Measurements from ENCODE around the gene ABL2.
"Not testable (repeated sequence)": the region's sequence is repeated elsewhere in the genome, so short reads cannot be mapped to it uniquely, and the experiment has no call there.

Gene ABL2

DNA sequence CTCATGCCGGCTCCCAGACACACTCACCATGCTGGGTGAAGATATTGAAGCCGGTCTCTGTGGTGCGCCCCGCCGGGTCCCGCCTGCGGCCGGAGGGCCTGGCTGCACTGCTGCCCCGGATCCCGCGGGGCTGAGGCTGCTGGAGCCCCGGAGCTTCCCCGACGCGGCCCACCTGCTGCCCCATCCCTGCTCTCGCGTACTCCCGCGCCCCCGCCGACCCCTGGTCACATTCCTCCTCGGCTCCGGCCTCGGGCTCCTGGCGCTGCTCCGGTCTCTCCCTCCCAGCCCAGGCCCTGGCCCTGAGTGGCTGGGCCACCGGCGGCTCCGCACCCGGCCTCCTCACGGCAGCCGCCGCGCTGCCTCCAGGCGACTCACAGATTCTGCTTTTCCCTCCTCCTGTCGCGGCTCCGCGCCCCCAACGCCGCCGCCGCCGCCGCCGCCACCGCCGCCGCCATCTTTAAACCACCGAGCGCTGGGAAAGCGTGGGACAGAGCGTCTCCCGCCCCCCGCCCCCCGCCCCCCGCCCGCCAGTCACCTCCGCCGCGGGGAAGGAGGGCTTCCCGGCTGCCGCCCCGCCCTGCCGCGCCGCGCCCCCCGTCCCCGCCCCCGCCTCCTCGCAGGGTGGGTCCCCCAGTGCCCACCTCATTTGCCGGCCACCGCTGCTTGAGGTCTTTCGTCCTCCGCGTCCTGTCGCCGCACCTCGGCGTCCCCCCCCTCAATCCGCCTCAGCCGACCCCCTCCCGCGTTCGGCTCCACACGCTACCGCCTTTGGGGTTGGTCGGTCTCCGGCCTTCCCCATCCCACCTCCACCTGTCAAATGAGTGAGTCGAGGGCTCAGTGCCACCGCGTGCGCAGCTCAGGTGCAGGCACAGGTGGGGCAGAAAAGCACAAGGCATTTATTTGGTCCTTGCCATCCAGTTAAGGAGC is at the start of gene ABL2:
Gene ABL2, minus strand, starts transcription at position 464 of the 927 bp plus-strand sequence. Its CDS starts 280 bp downstream, at position 184.
- DNase-seq = peak; percentile 48

DNA sequence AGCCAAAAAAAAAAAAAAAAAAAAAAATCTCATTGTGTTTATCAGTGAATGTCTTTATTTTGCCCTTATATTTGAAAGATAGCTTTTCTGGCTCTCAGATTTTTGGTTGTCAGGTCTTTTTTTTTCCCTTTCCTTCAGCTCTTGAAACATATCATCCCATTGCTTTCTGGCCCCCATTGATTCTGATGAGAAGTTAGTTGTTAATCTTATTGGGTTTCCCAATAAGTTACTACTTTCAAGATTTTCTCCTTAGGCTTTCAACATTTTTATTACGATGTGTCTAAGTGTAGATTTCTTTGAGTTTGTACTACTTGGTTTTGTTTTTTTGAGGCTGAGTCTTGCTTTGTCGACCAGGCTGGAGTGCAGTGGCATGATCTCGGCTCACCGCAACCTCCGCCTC is 49.4 kb upstream of the ABL2 start:
- DNase-seq = no peak

DNA sequence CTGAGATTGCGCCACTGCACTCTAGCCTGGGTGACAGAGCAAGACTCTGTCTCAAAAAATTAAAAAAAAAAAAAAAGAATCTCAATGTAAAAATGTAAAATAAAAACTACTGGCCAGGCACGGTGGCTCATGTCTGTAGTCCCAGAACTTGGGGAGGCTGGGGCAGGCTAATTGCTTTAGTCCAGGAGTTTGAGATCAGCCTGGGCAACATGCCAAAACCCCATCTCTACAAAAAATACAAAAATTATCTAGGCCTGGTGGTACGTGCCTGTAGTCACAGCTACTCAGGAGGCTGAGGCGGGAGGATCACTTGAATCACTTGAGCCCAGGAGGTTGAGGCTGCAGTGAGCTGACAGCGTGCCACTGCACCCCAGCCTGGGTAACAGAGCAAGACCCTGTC is 44.9 kb upstream of the ABL2 start:
- not testable (repeated sequence) for DNase-seq

DNA sequence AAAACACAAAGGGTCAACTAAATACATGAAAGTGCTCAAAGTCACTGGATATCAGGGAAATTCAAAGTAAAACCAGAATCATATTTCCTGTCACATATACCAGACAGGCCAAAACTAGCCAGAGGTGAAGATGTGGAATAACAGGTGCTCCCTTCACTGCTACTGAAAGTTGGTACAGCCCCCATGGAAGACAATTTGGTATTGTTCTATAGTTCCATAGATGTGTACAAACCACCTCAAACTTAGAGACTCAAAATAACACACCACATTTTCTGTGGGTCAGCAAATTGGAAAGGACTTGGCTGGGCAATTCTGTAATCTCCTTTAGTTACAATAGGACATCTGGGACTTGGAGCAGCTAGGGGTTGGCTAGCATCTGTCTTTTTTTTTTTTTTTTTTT is 39.6 kb upstream of the ABL2 start:
- DNase-seq = no peak

DNA sequence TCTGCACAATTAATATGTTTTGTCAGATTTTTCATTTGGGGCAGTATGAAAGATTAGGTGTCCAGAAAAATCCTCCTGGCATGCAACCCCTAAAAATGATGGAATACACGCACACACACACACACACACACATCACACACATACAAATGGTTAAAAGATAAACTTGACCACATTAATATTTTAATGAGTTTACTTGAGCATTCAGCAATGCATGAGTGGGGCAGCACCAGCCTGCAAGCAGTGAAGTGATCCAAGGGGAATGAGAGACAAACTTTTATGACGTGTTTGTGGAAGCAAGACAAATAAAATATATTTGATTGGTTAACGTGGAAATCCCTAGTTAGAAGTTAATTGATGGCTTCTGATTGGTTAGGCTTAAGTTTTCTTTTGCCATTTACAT is 35.0 kb upstream of the ABL2 start:
- DNase-seq = no peak

DNA sequence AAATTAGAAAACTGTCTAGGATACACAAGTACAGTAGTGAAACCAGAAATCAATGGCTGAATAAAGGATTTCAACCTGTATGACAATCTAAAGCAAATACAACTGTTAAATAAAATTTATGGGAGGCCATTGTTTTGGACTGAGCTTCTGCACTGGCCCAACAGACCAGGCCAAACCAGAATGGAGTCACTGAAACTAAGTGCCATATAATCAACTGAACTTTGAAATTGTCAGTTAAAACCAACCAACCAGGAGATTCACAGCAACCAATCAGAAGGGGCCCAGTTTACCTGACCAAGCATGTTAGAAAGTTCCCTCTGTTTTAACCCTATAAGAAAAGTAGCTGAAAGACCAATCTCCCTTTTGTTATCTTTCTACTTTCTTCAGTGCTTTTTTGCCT is 33.6 kb upstream of the ABL2 start:
- no peak for DNase-seq

DNA sequence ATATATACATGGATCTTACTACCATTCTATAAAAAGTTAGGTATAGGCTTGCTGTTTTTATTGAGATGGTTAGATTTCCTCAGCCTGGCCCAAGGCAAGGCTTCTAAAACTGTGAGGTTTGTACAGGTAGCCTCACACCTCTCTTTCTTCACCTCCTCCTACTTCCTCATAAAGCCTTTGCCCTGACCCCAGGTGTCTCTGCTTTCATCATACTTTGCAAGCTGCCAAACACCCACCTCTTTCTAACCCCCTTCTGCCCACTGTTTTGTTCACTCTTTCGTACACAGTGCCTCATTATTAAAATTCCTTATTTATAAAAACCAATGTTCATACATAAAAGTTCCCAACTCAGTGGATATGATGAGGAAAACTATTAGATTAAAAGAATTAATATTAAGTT is 32.7 kb upstream of the ABL2 start:
- DNase-seq = no peak

DNA sequence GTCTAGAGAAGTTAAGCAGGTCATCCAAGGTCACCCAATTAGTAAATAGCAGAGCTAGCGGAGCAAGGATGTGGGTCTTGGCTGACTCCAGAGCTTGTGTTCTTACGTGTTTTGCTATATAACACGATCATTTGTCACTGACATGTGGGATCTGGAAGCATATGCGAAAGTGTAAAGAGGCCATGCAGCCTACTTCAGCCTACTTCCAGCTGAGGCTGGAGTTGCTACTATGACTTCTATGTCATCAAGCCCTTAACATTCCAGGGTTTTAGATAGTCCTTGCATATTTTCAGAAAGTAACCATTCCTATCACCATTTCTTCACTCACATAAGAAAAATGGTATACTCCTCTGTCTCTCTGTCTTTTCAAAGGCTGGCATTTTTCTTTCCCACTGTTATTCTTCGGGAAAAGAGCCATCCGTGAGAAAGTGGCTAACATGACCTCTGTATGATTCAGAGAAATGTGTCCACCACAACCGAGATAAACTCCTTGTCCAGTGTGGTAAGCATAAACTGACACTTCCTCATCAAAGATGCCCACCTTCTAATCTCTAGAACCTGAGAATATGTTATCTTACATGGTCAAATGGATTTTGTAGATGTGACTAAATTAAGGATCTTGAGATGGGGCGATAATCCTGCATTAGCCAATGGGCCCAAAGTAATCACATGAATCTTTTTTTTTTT is 24.0 kb upstream of the ABL2 start:
- no peak for DNase-seq

DNA sequence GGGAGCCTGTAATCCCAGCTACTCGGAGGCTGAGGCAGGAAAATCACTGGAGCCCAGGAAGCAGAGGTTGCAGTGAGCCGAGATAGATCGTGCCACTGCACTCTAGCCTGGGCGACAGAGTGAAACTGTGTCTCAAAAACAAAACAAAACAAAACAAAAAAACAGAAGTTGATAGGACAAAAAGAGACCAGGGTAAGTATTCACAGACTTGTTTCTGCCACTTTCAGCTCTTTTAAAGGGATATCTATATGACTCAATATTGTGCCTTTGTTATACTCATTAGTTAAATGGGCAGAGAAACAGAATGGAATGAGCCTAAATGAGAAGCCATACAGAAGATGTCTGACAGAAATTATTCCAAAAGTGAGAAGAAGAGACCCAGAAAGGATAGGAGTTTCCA is 23.1 kb upstream of the ABL2 start:
- DNase-seq = no peak

DNA sequence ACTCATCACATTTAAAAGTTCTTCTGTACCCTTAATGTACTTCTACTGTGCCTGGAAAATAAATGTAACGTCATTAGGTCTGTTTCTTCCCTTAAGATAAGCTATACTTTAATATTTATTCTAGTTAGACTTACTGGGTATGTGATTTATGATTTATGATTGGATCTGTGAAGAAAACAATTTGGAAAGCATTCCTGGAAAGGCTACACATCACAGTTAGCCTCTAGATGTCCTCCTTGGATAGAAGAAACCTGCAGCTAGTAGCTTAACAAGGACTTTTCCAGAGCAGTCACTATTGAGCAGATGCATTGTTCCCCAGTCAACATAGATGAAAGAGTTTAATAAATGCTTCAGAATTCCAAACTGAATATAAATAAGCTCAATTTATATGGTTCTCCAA is 22.2 kb upstream of the ABL2 start:
- DNase-seq = no peak

DNA sequence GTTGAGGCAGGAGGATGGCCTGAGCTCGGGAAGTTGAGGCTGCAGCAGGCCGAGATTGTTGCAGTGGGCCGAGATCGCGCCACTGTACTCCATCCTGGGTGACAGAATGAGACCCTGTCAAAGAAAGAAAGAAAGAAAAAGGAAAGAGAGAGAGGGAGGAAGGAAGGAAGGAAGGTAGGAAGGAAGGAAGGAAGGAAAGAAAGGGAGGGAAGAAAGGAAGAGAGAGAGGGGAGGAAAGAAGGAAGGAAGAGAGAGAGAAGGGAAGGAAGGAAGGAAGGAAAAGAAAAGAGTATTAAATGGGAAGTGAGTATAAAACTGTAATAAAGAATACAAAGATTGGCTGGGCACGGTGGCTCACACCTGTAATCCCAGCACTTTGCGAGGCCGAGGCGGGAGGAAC is 18.4 kb upstream of the ABL2 start:
- no peak for DNase-seq

DNA sequence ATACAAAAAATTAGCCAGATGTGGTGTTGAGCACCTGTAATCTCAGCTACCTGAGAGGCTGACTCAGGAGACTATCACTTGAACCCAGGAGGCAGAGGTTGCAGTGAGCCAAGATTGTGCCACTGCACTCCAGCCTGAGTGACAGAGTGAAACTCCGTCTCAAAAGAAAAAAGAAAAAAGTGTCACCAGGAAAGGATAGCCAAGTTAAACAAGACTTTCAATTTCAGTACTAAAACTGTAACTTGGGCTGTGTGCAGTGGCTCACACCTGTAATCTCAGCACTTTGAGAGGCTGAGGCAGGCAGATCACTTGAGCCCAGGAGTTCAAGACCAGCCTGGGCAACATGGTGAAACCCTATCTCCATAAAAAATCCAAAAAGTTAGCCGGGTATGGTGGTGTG is 15.9 kb upstream of the ABL2 start:
- not testable (repeated sequence) for DNase-seq

DNA sequence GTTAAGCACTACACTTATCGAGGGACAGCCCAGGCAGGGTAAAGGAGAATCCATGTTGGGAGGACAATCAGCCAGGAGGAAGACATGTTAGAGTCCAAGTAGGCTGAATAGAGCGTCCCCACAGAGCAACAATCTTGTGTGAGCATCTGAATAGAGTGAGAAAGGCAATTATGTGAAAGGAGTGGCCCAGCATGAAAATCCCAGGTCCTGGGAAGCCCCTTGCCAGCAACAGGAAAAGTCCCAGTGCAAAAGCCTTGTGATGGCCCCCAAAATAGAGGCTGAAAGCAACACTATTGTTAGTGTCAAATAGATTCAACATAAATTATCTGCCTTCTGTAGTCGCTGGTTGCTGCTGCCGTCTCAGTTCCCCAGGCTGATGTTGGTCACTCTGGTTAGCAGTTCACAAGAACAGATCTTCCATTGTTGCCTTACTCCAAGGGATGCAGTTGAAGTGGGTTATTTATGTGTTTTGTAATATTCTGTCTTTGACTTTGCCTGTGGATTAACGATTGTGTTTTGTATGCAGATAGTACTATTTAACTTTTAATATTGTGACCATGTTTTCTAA is 12.1 kb upstream of the ABL2 start:
- no peak for DNase-seq

DNA sequence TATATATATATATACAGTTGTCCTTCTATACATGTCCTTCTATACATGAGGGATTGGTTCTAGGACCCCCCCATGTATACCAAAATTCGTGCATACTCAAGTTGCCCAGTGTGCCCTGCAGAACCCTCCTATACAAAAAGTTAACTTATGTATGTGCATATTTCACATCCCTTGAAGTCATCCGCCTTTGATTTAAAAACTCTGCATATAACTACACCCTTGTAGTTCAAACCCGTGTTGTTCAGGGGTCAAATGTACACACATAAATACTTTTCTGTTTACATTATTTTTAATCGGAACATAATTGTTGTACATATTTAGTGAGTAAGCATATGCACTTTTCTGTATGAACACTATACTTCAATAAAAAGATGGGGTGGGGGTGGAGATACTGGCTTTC is 7.7 kb upstream of the ABL2 start:
- DNase-seq = no peak

DNA sequence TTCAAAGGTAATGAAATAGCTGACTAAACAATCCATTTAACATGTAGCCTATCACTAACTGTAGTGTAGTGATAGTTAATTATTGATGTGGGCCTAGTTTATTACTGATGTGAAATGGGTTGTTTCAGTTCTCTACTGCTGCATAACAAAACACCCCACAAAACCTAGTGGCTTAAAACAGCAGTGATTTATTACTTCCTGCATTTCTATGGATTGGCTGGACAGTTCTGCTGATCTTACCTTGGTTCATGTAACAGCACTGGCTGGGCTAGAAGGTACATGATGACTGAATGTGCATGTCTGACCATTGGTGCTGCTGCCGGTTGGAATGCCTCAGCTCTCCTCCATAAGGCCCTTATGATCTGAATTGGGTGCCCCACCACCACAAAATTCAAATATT is 5.4 kb upstream of the ABL2 start:
- no peak for DNase-seq

DNA sequence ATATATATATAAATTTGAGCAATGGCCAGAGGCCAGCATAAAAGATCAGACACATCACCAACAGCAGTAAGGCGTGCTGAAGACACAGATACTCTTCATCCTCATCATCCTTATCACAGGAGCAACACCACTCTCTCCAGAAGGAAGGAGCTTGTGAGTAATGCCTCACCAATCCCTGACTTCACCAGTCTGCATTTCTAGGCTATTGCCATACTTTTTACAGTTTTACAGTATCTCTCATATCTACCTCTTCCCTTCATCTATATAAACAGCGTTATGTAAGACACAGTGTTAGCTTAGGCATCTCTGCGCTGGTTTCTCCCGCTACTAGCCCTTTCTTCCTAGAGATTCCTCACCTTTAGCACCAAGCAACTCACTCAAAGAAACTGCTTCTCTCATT is 2.4 kb upstream of the ABL2 start:
- no peak for DNase-seq

DNA sequence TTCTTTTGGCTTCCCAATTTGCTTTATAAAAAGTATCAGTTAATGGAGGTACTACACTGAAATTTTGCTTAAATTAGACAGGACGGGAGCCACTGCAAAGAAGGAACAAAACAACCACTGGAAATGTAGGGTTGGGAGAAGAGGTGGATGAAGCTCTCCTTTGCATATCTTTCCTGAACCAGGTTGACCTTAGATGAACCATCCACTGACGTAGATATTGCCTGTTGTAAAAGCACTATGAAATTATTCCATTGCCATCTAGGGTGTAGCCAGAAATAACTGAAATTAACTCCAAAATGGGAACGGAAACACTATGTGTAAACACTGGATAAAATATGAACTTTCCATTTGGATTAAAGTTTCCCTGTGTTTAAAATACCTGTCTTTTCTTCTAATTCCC is 1.2 kb upstream of the ABL2 start:
- DNase-seq = no peak

DNA sequence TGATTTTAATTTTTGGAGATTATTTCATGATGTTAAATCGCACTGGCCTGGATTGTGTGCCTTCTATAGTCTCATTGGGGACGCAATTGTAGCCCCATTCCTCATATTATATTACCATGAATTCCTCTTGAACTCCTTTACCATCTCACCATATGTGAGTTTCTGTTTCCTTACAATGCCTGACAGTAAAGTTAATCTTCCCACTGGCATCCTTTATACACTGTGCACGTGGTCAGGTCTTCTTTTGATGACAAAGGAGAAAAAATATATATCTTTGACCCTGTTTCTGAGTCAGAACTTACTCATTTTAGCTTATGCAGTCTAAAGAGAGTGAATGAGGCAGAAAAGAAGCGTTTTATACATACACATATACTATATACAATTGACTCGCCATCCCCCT is 774 bp upstream of the ABL2 start:
- no peak for DNase-seq

DNA sequence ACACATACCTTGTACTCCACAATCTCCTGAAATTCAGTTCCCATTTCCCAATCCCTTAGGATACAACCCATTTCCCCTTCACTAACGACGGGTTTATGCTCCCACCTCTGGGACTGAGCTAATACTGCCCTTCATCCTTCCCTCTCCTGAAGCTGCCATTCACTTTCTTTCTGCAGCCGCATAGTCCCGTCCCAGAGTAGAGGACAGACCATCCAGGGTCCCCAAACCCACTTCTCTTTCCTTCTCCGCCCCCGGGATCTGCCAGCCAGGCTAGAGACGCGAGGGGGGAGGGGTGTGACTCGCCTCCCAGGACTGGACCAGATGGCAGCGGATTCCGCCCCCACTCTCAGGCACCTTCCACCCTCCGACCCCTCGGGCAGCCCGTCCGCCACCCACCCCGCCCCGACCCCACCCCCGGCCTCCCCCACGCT is 679 bp downstream of the ABL2 start:
- peak; percentile 36 for DNase-seq

DNA sequence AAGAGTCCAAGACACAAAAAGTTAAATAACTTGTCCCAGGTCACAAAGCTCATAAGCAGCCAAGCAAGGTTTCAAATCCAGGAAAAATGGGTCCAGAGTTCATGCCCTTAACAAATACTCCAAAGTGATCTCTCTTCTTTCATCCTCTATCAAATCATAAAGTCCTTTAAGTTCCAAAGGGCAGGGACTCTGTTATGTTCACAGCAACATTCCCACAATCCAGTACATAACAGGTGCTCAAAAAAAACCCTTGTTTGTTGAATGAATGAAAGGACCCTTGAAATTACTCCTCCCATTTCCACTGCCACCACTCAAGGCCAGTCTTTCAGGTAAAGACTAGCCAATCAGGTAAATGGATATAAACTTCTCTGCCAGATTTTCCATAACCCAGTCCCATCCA is 2.7 kb downstream of the ABL2 start:
- no peak for DNase-seq

DNA sequence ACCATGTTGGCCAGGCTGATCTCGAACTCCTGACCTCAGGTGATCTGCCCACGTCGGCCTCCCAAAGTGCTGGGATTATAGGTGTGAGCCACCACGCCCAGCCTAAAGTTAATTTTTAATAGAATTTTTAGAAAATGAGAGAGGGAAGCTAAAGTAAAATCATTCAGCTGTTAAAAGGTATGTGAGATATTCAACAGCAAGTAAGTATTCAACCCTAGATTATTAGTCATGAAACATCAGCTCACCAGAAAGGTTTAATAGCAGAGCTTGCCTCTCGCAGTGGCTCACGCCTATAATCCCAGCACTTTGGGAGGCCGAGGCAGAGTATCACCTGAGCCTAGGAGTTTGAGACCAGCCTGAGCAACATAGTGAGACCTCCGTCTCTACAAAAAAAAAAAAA is 5.0 kb downstream of the ABL2 start:
- DNase-seq = not testable (repeated sequence)

DNA sequence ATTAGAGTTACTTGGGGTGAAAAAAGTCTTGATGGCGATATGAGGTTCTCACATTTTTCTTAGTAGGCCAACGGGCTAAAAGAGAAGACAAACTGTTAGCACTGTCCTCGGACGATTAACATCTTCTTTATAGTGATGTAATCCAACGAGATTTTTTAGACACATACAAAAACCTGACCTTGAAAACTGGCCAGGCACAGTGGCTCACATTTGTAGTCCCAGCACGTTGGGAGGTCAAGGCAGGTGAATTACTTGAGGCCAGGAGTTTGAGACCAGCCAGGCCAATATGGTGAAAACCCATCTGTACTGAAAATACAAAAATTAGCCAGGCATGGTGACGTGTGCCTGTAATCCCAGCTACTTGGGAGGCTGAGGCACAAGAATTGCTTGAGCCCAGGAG is 8.4 kb downstream of the ABL2 start:
- DNase-seq = not testable (repeated sequence)

DNA sequence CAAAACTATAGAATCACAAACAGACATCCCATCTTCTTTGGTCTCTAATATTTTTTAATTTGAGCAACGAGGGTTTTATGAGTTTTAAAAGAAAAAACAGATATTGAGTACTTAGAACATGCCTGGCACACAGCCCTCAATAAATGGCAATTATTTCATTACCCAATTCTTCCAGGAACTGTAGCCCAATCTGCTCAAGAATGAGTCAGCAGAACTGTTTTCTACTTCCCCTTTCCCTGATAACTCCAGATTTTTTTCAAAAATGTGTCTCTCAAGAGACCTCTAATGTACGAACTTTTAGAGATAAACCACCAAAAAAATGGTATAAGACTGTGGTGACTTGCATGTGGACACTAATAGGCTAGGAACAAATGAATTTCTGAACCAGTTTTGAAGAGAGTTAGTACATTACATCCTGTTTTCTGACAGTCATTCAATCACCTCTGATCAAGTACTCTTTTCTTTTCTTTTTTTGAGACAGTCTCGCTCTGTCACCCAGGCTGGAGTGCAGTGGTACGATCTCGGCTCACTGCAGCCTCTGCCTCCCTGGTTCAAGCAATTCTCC is 11.5 kb downstream of the ABL2 start:
- no peak for DNase-seq

DNA sequence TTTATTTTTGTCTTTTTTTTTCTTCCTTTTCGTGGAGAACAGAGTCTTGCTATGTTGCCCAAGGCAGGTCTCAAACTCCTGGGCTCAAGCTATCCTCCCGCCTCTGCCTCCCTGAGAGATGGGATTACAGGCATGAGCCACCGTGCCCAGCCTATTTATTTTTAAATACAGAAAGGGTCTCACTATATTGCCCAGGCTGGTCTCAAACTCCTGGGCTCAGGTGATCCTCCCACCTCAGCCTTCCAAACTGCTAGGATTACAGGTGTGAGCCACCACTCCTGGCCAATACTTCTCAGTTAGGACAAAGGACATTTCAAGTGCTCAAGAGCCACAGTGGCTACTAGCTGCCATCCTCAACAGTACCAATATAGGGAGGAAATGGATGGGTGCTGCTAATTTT is 16.2 kb downstream of the ABL2 start:
- DNase-seq = not testable (repeated sequence)

Measured in activated CD4-positive, CD25-positive, alpha-beta regulatory T cell treated with anti-CD3 and anti-CD28 coated beads, Interleukin-2, amount 50 U/mL, for 72 hours (primary cell).